DLD1 (cell line): Measurements from ENCODE around the gene MEIOSIN.

Source experiments
- in situ Hi-C: cut with HindIII; loops from 2 replicates; pipeline ENCODE4 v1.10.0; 2017; ENCODE audit warnings: low sequenced_read_pairs

The MEIOSIN gene

GRCh38 chr19:45779231-45780145, 46.2 kb downstream of the MEIOSIN start:
- in situ Hi-C loops: no loop called here

GRCh38 chr19:45780146-45780447, 46.9 kb downstream of the MEIOSIN start:
- in situ Hi-C loops: no loop called here

GRCh38 chr19:45780448-45781213, 47.4 kb downstream of the MEIOSIN start:
- in situ Hi-C loops: no loop called here

GRCh38 chr19:45781214-45782161, 48.2 kb downstream of the MEIOSIN start:
- in situ Hi-C loops: no loop called here

- in situ Hi-C loops: no loop called here
Measured at GRCh38 chr19:45782162-45782691, 49.0 kb downstream of the MEIOSIN start, which contains the start of gene DMPK. DMPK (minus strand) TSS chr19:45782490; CDS start chr19:45782352, 138 bp downstream.

- in situ Hi-C loops: no loop called here
Measured at GRCh38 chr19:45782820-45783785, 49.9 kb downstream of the MEIOSIN start.

GRCh38 chr19:45784096-45784495, 50.9 kb downstream of the MEIOSIN start:
- in situ Hi-C loops: no loop called here

GRCh38 chr19:45785097-45785496, 51.9 kb downstream of the MEIOSIN start:
- in situ Hi-C loops: no loop called here

- in situ Hi-C loops: no loop called here
Measured at GRCh38 chr19:45785781-45786532, 52.7 kb downstream of the MEIOSIN start.

- in situ Hi-C loops: no loop called here
Measured at GRCh38 chr19:45786533-45786894, 53.3 kb downstream of the MEIOSIN start.

- in situ Hi-C loops: no loop called here
Measured at GRCh38 chr19:45789035-45789786, 56.0 kb downstream of the MEIOSIN start.

GRCh38 chr19:45790942-45791341, 57.7 kb downstream of the MEIOSIN start:
- in situ Hi-C loops: no loop called here

- in situ Hi-C loops: no loop called here
Measured at GRCh38 chr19:45791744-45792469, 58.7 kb downstream of the MEIOSIN start.

- in situ Hi-C loops: no loop called here
Measured at GRCh38 chr19:45792470-45793177, 59.4 kb downstream of the MEIOSIN start, which contains the start of gene DMWD. DMWD (minus strand) TSS chr19:45792845; CDS start chr19:45792756, 89 bp downstream.

- in situ Hi-C loops: no loop called here
Measured at GRCh38 chr19:45793178-45793564, 59.9 kb downstream of the MEIOSIN start.

GRCh38 chr19:45793876-45794275, 60.6 kb downstream of the MEIOSIN start:
- in situ Hi-C loops: no loop called here

GRCh38 chr19:45794627-45795026, 61.4 kb downstream of the MEIOSIN start:
- in situ Hi-C loops: no loop called here
